HG03469 (cell line): Measurements from ENCODE around the gene CCDC102B.
"Not testable (repeated sequence)": the region's sequence is repeated elsewhere in the genome, so short reads cannot be mapped to it uniquely, and the experiment has no call there.

Experiments used
- ATAC-seq: cut with Tn5 transposase; IDR thresholded peaks from one replicate; pipeline ENCODE4 v1.9.1; 2021; ENCODE audit warnings: mild to moderate bottlenecking, moderate library complexity, moderate number of reproducible peaks; ENCODE audit not compliant: unreplicated experiment

The CCDC102B gene

GRCh38 chr18:68893354-68893753 lies 95.5 kb downstream of the CCDC102B start:
- ATAC-seq = no peak

DNA sequence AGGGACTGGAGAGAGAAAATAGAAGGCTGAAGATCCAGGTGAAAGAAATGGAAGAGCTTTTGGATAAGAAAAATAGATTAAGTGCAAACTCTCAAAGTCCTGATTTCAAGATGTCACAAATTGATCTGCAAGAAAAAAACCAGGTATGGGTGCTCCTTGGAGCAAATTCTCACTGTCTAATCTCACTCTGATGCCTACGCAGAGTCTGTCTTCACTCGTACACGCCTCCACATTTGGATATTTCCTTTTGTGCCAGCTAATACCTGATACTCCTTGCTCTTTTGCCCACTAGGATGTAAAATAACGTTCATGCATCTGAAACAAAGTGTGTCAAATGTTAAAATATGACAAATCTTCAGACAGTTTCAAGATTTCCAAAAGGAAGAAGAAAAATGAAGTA lies 99.4 kb downstream of the CCDC102B start:
- ATAC-seq = no peak

GRCh38 chr18:68909579-68909978 lies 111.7 kb downstream of the CCDC102B start:
- ATAC-seq = no peak

DNA sequence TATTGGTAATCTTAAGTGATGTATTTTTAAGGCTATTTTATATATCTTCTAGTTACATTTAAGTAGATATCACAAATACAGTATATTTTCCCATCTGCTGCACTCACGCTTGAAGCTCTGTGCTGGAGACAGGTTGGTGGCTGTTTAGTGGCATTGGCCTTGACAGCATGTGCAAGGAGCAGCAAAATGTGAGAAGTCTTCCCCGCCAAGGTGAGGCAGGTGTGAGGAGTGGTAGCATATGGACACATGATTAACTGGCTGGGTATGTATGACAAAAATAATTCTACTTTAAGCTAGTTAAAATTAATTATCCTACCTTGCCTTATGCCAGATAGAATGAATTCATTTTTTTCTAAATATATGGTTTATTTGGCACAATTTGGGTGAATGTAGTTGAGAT lies 117.2 kb downstream of the CCDC102B start:
- ATAC-seq = no peak

- no peak for ATAC-seq
Observed at GRCh38 chr18:68916734-68917133, 118.9 kb downstream of the CCDC102B start.

- ATAC-seq = no peak
Observed at GRCh38 chr18:68918216-68918615, 120.3 kb downstream of the CCDC102B start.

DNA sequence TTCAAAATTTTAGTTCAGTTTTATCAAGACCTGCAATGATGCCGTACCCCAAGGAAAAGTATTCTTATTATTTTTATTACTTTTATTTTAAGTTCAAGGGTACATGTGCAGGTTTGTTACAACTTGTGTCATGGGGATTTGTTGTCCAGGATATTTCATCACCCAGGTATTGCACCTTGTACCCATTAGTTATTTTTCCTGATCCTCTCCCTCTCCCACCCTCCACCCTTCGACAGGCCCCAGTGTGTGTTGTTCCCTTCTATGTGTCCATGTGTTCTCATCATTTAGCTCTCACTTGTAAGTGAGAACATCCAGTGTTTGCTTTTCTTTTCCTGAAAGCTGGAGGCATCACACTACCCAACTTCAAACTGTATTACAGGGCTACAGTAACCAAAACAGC lies 122.0 kb downstream of the CCDC102B start:
- ATAC-seq = no peak

GRCh38 chr18:68922392-68922791 lies 124.5 kb downstream of the CCDC102B start:
- ATAC-seq = no peak

GRCh38 chr18:68925268-68925667 lies 127.4 kb downstream of the CCDC102B start:
- peak; percentile 75 for ATAC-seq

GRCh38 chr18:68928762-68929675 lies 131.1 kb downstream of the CCDC102B start:
- ATAC-seq = no peak

GRCh38 chr18:68935686-68936085 lies 137.8 kb downstream of the CCDC102B start:
- no peak for ATAC-seq

GRCh38 chr18:68937029-68937599 lies 139.2 kb downstream of the CCDC102B start:
- ATAC-seq = peak; percentile 55

DNA sequence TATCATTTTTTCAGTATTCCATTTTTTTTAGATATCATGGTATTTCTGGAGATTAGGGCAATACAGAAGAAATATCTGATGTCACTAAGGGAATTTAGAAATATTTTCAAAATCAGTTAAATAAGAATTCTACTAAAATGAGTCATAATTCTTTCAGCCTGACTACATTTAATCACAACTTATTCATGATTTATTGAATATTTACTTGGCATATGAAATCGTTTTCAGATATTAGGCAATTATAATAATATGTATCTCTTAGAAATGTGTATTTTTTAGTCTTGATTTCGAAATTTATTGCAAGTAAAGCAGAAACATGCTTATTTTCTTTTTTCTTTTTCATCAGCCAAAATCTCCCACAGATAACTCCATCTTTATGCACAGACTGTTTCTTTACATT lies 142.2 kb downstream of the CCDC102B start:
- ATAC-seq = no peak

DNA sequence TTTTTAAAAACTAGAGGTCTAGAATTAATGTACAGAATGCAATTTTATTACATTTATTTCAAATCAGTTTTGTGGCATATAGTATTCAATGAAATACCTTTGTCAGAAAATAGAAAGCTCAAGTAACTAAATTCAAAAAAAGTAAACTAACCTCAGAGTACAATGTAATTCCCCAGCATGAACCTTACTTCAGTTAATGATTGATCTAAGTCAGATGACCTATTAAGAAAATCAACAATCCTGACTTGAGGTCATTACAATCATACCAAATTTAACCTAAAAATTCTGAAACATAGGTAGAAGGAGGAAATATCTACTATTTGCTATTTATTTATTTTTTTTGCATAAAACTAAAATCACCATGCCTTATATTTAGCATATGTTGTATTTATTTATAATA lies 142.9 kb downstream of the CCDC102B start:
- ATAC-seq = no peak

- ATAC-seq = no peak
Observed at GRCh38 chr18:68942230-68942629, 144.3 kb downstream of the CCDC102B start.

DNA sequence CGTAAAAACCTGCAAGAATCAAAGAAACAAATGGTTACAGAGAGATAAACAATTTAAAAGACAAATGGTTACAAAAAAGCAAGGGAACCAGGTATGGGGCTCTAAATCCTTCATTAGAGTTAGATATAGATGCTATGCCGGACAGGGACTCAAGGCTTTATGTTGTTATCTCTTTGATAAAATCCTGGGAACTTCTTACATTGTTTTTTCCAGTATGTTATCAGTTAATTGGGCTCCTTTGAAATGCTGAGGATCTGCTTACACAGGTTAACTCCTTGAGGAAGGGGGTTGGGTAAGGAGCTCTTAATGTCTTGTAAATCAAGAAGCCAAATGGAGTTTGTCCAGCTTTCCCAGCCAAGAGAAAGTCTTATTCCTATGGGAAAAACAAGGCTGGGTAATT lies 146.0 kb downstream of the CCDC102B start:
- ATAC-seq = not testable (repeated sequence)

- no peak for ATAC-seq
Observed at GRCh38 chr18:68944330-68944729, 146.4 kb downstream of the CCDC102B start.

DNA sequence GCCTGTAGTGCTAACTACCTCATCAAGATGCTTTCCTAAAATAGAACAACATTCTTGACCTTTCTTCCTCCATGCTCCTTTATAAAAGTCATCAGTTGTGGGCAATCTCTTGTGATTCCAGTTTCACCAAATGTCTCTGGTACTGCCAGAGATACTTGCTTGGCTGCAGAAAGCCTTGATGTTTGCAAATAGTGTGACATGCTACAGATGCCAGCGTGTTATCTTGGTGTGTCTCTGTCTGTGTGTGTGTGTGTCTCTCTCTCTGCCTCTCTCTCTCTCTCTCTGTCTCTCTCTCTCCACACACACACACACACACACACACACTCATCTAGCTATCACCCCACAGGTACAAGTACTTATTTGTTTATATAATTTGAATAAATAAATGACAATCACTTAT lies 146.9 kb downstream of the CCDC102B start:
- no peak for ATAC-seq

DNA sequence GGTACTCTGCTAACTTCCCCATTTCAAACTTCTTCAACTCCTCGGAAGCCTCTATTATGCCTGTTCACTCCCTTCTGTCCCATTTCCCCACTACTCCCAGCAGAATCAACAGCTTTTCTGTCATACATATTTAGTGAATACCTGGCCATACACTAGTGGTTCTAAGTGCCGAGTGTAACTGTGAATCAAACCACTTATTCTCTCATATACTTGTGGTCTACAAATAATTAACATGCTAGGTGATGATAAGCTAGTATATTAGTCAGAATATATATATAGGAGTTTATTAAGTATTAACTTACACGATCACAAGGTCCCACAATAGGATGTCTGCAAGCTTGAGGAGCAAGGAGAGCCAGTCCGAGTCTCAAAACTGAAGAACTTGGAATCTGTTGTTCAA lies 150.7 kb downstream of the CCDC102B start:
- ATAC-seq = no peak

GRCh38 chr18:68954738-68955137 lies 156.9 kb downstream of the CCDC102B start:
- ATAC-seq = no peak

GRCh38 chr18:68956650-68957049 lies 158.8 kb downstream of the CCDC102B start:
- no peak for ATAC-seq

GRCh38 chr18:68960355-68960754 lies 162.5 kb downstream of the CCDC102B start:
- no peak for ATAC-seq
